ENCODE results near the gene CNGA3. TPM values are rescaled to one million over a fixed set of nuclear protein-coding genes. Genes with fewer than 3 reads are reported as not detected.
"Not testable (repeated sequence)": the region's sequence is repeated elsewhere in the genome, so short reads cannot be mapped to it uniquely, and the experiment has no call there.

The CNGA3 gene
- not detected for total RNA-seq
- polyA plus RNA-seq, result not detected
- 0 reads per million in 6 experiments for total RNA-seq

- DNase-seq (peak in 6 of 10 donors; percentile 6 to 42 (median 30)), ATAC-seq (peak in 1 of 2 donors; percentile 41)
- Mint-ChIP-seq H3K36me3 (peaks cover 2 to 11% (median 2%) of the 10 kb centered on the region in 3 donors), H3K4me1 (peaks cover 7 to 23% (median 15%) of the 10 kb centered on the region in 4 donors), H3K27ac (peak within 1 kb of the TSS in 1 of 10 donors; percentile 53), H3K4me3 (peak within 1 kb of the TSS in 8 of 10 donors; percentile 18 to 72 (median 56)), H3K27me3 (peaks cover 56 to 92% (median 76%) of the 10 kb centered on the region in 5 donors), H3K9me3 (peaks cover 0 to 18% (median 4%) of the 10 kb centered on the region in 9 donors)
- POLR2A ChIA-PET, result no interaction called here
Observed at GRCh38 chr2:98346311-98347236, at the start of gene CNGA3. TSS of gene CNGA3 (plus strand) at chr2:98346456. CDS start at chr2:98369976, 23,520 bp downstream.

GRCh38 chr2:98297817-98298682, 48.2 kb upstream of the CNGA3 start:
- H3K27me3 Mint-ChIP-seq, result peaks cover 5 to 36% (median 26%) of the 10 kb centered on the region in 5 donors
- no peak for ATAC-seq

GRCh38 chr2:98298683-98299164, 47.5 kb upstream of the CNGA3 start:
- DNase-seq, result no peak
- H3K9me3 Mint-ChIP-seq, result no peaks in the 10 kb centered on the region
- POLR2A ChIA-PET, result no interaction called here
- H3K4me1 Mint-ChIP-seq, result no peaks in the 10 kb centered on the region
- no peak overlapping the region for H3K27ac Mint-ChIP-seq
- peaks cover 5 to 38% (median 26%) of the 10 kb centered on the region in 5 donors for H3K27me3 Mint-ChIP-seq
- ATAC-seq, result no peak
- H3K4me3 Mint-ChIP-seq, result no peak overlapping the region
- no peaks in the 10 kb centered on the region for H3K36me3 Mint-ChIP-seq

More at GRCh38 chr2:98297817-98298682, 48.2 kb upstream of the CNGA3 start:
- Mint-ChIP-seq H3K4me3 (no peak overlapping the region), H3K9me3 (no peaks in the 10 kb centered on the region), H3K36me3 (no peaks in the 10 kb centered on the region), H3K4me1 (no peaks in the 10 kb centered on the region), H3K27ac (no peak overlapping the region)
- POLR2A ChIA-PET, result no interaction called here
- no peak for DNase-seq

- H3K36me3 Mint-ChIP-seq, result no peaks in the 10 kb centered on the region
- H3K27ac Mint-ChIP-seq, result no peak overlapping the region
- DNase-seq (no peak), ATAC-seq (no peak)
- POLR2A ChIA-PET, result no interaction called here
- H3K9me3 Mint-ChIP-seq, result no peaks in the 10 kb centered on the region
- H3K4me1 Mint-ChIP-seq, result no peaks in the 10 kb centered on the region
- H3K4me3 Mint-ChIP-seq, result no peak overlapping the region
- peaks cover 5 to 42% (median 24%) of the 10 kb centered on the region in 5 donors for H3K27me3 Mint-ChIP-seq
Observed at GRCh38 chr2:98299211-98299905, 46.9 kb upstream of the CNGA3 start.

GRCh38 chr2:98300141-98300874, 45.9 kb upstream of the CNGA3 start:
- H3K27me3 Mint-ChIP-seq, result peaks cover 6 to 44% (median 29%) of the 10 kb centered on the region in 5 donors
- ATAC-seq (no peak), DNase-seq (no peak)
- H3K4me1 Mint-ChIP-seq, result no peaks in the 10 kb centered on the region
- no peaks in the 10 kb centered on the region for H3K9me3 Mint-ChIP-seq
- H3K27ac Mint-ChIP-seq, result no peak overlapping the region
- POLR2A ChIA-PET, result no interaction called here
- H3K4me3 Mint-ChIP-seq, result no peak overlapping the region
- no peaks in the 10 kb centered on the region for H3K36me3 Mint-ChIP-seq

GRCh38 chr2:98301469-98301868, 44.8 kb upstream of the CNGA3 start:
- H3K27me3 Mint-ChIP-seq, result peaks cover 10 to 44% (median 28%) of the 10 kb centered on the region in 5 donors
- no peaks in the 10 kb centered on the region for H3K36me3 Mint-ChIP-seq
- no peak overlapping the region for H3K4me3 Mint-ChIP-seq
- ATAC-seq (no peak), DNase-seq (no peak)
- H3K4me1 Mint-ChIP-seq, result no peaks in the 10 kb centered on the region
- POLR2A ChIA-PET, result no interaction called here
- H3K27ac Mint-ChIP-seq, result no peak overlapping the region
- no peaks in the 10 kb centered on the region for H3K9me3 Mint-ChIP-seq

- ATAC-seq, H3K9me3 Mint-ChIP-seq, DNase-seq, H3K4me3 Mint-ChIP-seq, H3K4me1 Mint-ChIP-seq, H3K36me3 Mint-ChIP-seq, H3K27ac Mint-ChIP-seq, POLR2A ChIA-PET: not testable (repeated sequence)
- peaks cover 19 to 69% (median 49%) of the 10 kb centered on the region in 5 donors for H3K27me3 Mint-ChIP-seq
Observed at GRCh38 chr2:98307131-98307696, 39.0 kb upstream of the CNGA3 start.

GRCh38 chr2:98308068-98308467, 38.2 kb upstream of the CNGA3 start:
- ATAC-seq, result no peak
- POLR2A ChIA-PET, result no interaction called here
- Mint-ChIP-seq H3K9me3 (no peaks in the 10 kb centered on the region), H3K27me3 (peaks cover 18 to 70% (median 42%) of the 10 kb centered on the region in 5 donors), H3K4me1 (peaks cover 0 to 2% (median 0%) of the 10 kb centered on the region in 4 donors), H3K4me3 (no peak overlapping the region), H3K36me3 (no peaks in the 10 kb centered on the region), H3K27ac (no peak overlapping the region)
- no peak for DNase-seq

GRCh38 chr2:98308532-98308931, 37.7 kb upstream of the CNGA3 start:
- Mint-ChIP-seq H3K27me3 (peaks cover 18 to 75% (median 42%) of the 10 kb centered on the region in 5 donors), H3K9me3 (no peaks in the 10 kb centered on the region), H3K4me3 (no peak overlapping the region), H3K4me1 (peaks cover 0 to 2% (median 0%) of the 10 kb centered on the region in 4 donors), H3K36me3 (no peaks in the 10 kb centered on the region), H3K27ac (no peak overlapping the region)
- POLR2A ChIA-PET, result no interaction called here
- no peak for DNase-seq
- ATAC-seq, result no peak

- H3K4me1 Mint-ChIP-seq, result peaks cover 0 to 2% (median 0%) of the 10 kb centered on the region in 4 donors
- H3K27ac Mint-ChIP-seq, result no peak overlapping the region
- no peaks in the 10 kb centered on the region for H3K36me3 Mint-ChIP-seq
- ATAC-seq, result no peak
- no peaks in the 10 kb centered on the region for H3K9me3 Mint-ChIP-seq
- POLR2A ChIA-PET, result no interaction called here
- peaks cover 18 to 79% (median 37%) of the 10 kb centered on the region in 5 donors for H3K27me3 Mint-ChIP-seq
- no peak for DNase-seq
- no peak overlapping the region for H3K4me3 Mint-ChIP-seq
Observed at GRCh38 chr2:98309580-98309979, 36.7 kb upstream of the CNGA3 start.

- Mint-ChIP-seq H3K36me3 (no peaks in the 10 kb centered on the region), H3K9me3 (no peaks in the 10 kb centered on the region), H3K27ac (no peak overlapping the region), H3K4me3 (no peak overlapping the region), H3K27me3 (peaks cover 18 to 75% (median 34%) of the 10 kb centered on the region in 5 donors), H3K4me1 (peaks cover 0 to 2% (median 0%) of the 10 kb centered on the region in 4 donors)
- ATAC-seq, result no peak
- DNase-seq, result no peak
- POLR2A ChIA-PET, result no interaction called here
Observed at GRCh38 chr2:98310010-98310409, 36.2 kb upstream of the CNGA3 start.
